Peyer's patch (tissue), 4 donors: Measurements from ENCODE around the gene PRMT7.

Experiments
- POLR2A ChIP-seq, 2 donors: fragments of 450-650 bp; IDR thresholded peaks; one replicate each; pipeline ENCODE4 v1.5.1; 2017; ENCODE audit warnings: antibody characterized with exemption in 2 of 2, mild to moderate bottlenecking in 2 of 2, moderate library complexity in 2 of 2
- TF ChIP-seq, protein P1 (sequence below), 6 experiments: fragments of 450-650 bp in 4 of 6; fragments of 200-600 bp in 2 of 6; sonication (generic) in 1 of 6; IDR thresholded peaks; one replicate each; pipeline ENCODE4 v1.5.1; 2017 to 2019; ENCODE audit warnings: antibody characterized with exemption in 6 of 6, mild to moderate bottlenecking in 3 of 6, moderate library complexity in 1 of 6

GRCh38 chr16:68350813-68351350 lies 40.1 kb downstream of the PRMT7 start:
- TF ChIP-seq POLR2A (IDR thresholded peaks at IDR 0.05), result no peak
- TF ChIP-seq, protein P1, sequence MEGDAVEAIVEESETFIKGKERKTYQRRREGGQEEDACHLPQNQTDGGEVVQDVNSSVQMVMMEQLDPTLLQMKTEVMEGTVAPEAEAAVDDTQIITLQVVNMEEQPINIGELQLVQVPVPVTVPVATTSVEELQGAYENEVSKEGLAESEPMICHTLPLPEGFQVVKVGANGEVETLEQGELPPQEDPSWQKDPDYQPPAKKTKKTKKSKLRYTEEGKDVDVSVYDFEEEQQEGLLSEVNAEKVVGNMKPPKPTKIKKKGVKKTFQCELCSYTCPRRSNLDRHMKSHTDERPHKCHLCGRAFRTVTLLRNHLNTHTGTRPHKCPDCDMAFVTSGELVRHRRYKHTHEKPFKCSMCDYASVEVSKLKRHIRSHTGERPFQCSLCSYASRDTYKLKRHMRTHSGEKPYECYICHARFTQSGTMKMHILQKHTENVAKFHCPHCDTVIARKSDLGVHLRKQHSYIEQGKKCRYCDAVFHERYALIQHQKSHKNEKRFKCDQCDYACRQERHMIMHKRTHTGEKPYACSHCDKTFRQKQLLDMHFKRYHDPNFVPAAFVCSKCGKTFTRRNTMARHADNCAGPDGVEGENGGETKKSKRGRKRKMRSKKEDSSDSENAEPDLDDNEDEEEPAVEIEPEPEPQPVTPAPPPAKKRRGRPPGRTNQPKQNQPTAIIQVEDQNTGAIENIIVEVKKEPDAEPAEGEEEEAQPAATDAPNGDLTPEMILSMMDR (IDR thresholded peaks at IDR 0.05), result no peak
